ENCODE results near the gene HBA2. TPM values are rescaled to one million over a fixed set of nuclear protein-coding genes. Genes with fewer than 3 reads are reported as not detected.
A peak's percentile ranks its signal among the peaks of the same experiment; 100 is the strongest.
"Not testable (repeated sequence)": the region's sequence is repeated elsewhere in the genome, so short reads cannot be mapped to it uniquely, and the experiment has no call there.

Gene HBA2
- total RNA-seq, 1 donor from 2014 or later, result 7,549 TPM

GRCh38 chr16:175011-175949 is 2.6 kb downstream of the HBA2 start:
- no peak for DNase-seq

GRCh38 chr16:176006-176405 is 3.3 kb downstream of the HBA2 start:
- not testable (repeated sequence) for DNase-seq

- DNase-seq, result not testable (repeated sequence)
These were observed 4.1 kb downstream of the HBA2 start, which contains the start of gene HBA1 for GRCh38 chr16:176477-177382. HBA1 (plus strand) TSS chr16:176680; CDS start chr16:176717, 37 bp downstream.

- DNase-seq, result peak; percentile 49
These were observed 4.7 kb downstream of the HBA2 start for GRCh38 chr16:177394-177822.

- no peak for DNase-seq
These were observed 5.4 kb downstream of the HBA2 start for GRCh38 chr16:177981-178667.

GRCh38 chr16:178668-179015 is 6.0 kb downstream of the HBA2 start:
- DNase-seq, result no peak

GRCh38 chr16:179211-180092 is 6.8 kb downstream of the HBA2 start:
- no peak for DNase-seq

GRCh38 chr16:180101-180675 is 7.5 kb downstream of the HBA2 start, which contains the start of gene HBQ1:
HBQ1 (plus strand) TSS chr16:180459; CDS start chr16:180487, 28 bp downstream.
- DNase-seq, result no peak

- DNase-seq, result no peak
These were observed 8.2 kb downstream of the HBA2 start for GRCh38 chr16:180681-181564.

GRCh38 chr16:181565-182021 is 8.9 kb downstream of the HBA2 start:
- DNase-seq, result peak; percentile 46

GRCh38 chr16:183005-183404 is 10.3 kb downstream of the HBA2 start:
- DNase-seq, result no peak

- no peak for DNase-seq
These were observed 12.5 kb downstream of the HBA2 start for GRCh38 chr16:185213-185612.

GRCh38 chr16:185691-186090 is 13.0 kb downstream of the HBA2 start:
- DNase-seq, result no peak

GRCh38 chr16:187330-187729 is 14.7 kb downstream of the HBA2 start:
- no peak for DNase-seq

- DNase-seq, result no peak
These were observed 16.0 kb downstream of the HBA2 start for GRCh38 chr16:188674-189073.

GRCh38 chr16:189604-190186 is 17.0 kb downstream of the HBA2 start:
- DNase-seq, result no peak

GRCh38 chr16:191831-192230 is 19.2 kb downstream of the HBA2 start:
- DNase-seq, result no peak

- no peak for DNase-seq
These were observed 20.0 kb downstream of the HBA2 start for GRCh38 chr16:192686-193085.

GRCh38 chr16:193441-193840 is 20.8 kb downstream of the HBA2 start:
- DNase-seq, result no peak
